Fibroblast of pulmonary artery (primary cell): ENCODE measurements around the gene ADAMTS8.
A peak's percentile ranks its signal among the peaks of the same experiment; 100 is the strongest.

ENCODE experiments used
- DNase-seq: peaks from one replicate; pipeline ENCODE4 v3.0.0-alpha.2; 2010; ENCODE audit warnings: low read depth
- H3K4me3 ChIP-seq: replicated peaks from 2 replicates; pipeline ENCODE4 v1.5.1; 2011; ENCODE audit warnings: low read depth, mild to moderate bottlenecking, control low read depth, low read length, moderate library complexity
- TF ChIP-seq, protein P1 (sequence below): IDR thresholded peaks from 2 replicates; pipeline ENCODE4 v1.5.1; 2011; ENCODE audit warnings: mild to moderate bottlenecking, control low read depth, low read length, inconsistent platforms; ENCODE audit errors: missing control alignments

Gene ADAMTS8

DNA sequence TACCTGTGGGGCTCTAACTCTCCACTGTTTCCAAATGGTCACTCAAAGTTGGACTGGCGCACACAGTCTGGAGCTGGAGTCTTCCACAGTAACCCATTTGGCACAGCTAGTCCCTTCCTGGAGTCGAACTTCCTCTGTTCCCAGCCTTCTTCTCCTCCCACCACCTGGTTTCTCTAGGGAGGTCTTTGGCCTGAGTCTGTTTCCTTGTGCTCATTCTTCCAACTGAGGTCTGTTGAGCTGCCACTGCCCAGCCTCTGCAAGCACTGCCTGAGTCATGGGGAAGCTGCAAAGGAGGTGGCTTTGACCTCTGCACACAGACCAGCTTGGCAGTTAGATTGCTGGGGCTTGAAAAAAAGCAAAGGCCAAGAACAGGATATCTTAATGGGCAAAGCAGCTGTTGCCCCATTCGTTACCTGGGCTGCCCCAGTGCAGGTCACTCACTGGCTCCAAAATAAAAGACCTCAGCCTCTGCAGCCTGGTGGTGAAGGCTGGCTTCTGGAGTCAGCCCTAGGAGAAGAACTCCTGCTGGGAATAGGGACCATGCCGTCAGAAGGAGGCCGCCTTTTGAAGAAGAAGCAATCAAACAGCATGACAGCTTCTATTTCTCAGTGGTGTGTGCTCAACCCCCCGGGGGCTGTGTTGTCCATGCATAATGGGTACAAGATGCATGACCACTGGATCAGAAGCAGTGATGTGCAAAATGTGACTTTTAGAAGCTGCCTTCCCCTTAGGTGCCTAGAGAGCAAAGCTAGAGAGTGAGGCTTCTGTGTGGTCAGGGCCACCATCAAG is 23.0 kb upstream of the ADAMTS8 start:
- peak overlapping the region; percentile 70 for H3K4me3 ChIP-seq
- peak; percentile 82 for DNase-seq
- TF ChIP-seq, protein P1, sequence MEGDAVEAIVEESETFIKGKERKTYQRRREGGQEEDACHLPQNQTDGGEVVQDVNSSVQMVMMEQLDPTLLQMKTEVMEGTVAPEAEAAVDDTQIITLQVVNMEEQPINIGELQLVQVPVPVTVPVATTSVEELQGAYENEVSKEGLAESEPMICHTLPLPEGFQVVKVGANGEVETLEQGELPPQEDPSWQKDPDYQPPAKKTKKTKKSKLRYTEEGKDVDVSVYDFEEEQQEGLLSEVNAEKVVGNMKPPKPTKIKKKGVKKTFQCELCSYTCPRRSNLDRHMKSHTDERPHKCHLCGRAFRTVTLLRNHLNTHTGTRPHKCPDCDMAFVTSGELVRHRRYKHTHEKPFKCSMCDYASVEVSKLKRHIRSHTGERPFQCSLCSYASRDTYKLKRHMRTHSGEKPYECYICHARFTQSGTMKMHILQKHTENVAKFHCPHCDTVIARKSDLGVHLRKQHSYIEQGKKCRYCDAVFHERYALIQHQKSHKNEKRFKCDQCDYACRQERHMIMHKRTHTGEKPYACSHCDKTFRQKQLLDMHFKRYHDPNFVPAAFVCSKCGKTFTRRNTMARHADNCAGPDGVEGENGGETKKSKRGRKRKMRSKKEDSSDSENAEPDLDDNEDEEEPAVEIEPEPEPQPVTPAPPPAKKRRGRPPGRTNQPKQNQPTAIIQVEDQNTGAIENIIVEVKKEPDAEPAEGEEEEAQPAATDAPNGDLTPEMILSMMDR: no peak

DNA sequence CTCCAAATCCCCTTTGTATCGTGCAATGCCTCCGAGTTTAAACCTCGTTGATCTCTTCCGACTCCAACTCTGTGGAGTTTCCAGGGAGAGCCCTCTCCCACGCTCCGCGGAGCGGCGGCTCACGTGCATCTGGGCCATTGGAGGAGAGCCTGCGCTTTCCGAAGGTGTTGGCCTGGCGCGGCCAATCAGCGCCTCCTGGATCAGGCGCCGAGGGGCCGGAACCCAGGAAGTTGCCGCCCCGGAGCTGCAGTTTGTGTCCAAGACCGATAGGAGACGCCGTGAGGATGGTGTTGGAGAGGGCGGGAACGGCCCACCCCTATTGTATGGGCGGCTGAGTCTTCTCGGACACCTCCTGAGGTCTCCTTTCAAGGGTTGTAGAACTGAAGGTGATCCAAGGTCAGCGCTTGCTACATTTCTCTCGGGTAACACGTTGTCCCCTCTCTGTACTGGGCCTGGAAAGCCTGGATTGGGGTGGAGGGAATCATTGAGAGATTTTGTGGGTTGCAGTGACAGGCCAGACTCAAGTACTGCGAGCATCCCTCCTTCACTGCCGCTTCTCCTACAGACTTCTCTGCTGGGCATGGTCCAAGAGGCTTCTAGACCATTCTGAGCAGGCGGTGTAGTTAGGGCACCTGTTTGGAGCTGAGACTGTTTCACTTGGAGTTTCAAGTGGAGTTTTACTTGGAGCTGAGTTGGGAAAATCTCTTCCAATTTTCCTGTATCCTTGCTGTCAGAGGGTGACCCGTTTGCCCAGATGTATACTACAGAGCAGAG is 21.8 kb upstream of the ADAMTS8 start:
- TF ChIP-seq, protein P1: peak; percentile 67
- peak overlapping the region; percentile 70 for H3K4me3 ChIP-seq
- peak; percentile 90 for DNase-seq

DNA sequence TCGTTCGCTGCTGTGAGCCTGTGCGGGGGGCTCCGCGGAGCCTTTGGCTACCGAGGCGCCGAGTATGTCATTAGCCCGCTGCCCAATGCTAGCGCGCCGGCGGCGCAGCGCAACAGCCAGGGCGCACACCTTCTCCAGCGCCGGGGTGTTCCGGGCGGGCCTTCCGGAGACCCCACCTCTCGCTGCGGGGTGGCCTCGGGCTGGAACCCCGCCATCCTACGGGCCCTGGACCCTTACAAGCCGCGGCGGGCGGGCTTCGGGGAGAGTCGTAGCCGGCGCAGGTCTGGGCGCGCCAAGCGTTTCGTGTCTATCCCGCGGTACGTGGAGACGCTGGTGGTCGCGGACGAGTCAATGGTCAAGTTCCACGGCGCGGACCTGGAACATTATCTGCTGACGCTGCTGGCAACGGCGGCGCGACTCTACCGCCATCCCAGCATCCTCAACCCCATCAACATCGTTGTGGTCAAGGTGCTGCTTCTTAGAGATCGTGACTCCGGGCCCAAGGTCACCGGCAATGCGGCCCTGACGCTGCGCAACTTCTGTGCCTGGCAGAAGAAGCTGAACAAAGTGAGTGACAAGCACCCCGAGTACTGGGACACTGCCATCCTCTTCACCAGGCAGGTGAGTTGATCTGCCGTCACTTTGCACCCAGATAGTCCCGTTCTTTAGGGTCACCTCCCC is 21.0 kb upstream of the ADAMTS8 start:
- peak overlapping the region; percentile 70 for H3K4me3 ChIP-seq
- DNase-seq: no peak
- TF ChIP-seq, protein P1: no peak

DNA sequence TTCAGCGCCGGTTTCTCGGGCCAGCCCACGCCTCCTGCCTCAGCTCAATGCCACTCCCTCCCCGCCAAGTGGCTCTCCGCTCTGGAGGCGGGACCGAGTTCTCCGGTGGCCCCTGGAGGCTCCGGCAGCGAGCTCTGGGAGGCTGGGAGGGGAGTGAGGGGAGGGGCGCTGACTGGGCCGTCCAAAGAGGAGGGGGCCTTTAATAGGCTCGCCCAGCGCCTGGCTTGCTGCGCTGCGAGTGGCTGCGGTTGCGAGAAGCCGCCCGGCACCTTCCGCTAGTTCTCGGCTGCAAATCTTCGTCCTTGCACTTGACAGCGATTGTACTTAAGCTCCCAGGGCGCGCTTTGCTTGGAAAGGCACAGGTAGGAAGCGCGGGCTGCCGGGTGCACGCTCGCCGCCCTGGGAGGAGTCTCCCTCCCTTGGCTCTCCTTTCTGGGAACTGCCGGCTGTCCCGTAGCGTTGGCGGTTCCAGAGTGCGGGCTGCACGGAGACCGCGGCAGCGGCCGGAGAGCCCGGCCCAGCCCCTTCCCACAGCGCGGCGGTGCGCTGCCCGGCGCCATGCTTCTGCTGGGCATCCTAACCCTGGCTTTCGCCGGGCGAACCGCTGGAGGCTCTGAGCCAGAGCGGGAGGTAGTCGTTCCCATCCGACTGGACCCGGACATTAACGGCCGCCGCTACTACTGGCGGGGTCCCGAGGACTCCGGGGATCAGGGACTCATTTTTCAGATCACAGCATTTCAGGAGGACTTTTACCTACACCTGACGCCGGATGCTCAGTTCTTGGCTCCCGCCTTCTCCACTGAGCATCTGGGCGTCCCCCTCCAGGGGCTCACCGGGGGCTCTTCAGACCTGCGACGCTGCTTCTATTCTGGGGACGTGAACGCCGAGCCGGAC is 20.3 kb upstream of the ADAMTS8 start, which contains the start of gene ADAMTS15:
Gene ADAMTS15 (plus strand): TSS at position 230 of the 894 bp plus-strand sequence. CDS start 329 bp downstream, at position 559.
- H3K4me3 ChIP-seq: peak within 1 kb of the TSS; percentile 70
- TF ChIP-seq, protein P1: no peak
- peak; percentile 90 for DNase-seq

DNA sequence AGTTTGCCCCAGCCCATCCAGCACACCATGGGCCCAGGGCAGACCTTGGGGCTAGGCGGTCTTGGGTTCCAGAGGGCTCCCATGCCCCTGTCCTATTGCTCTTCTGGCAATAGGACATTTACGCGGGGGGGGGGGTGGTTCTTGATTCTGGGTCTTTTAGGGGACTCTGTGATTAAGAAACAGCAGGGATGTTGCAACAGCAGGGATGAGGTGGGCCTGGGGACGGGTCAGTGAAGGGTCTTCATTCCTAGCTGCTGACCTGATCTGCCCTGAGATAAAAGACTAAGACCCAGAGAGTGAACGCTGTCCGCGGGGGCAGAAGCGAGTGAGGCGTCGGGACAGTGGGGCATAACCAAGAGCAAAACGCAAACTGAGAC is 19.6 kb upstream of the ADAMTS8 start:
- no peak for DNase-seq
- H3K4me3 ChIP-seq: peak overlapping the region; percentile 70
- TF ChIP-seq, protein P1: no peak

DNA sequence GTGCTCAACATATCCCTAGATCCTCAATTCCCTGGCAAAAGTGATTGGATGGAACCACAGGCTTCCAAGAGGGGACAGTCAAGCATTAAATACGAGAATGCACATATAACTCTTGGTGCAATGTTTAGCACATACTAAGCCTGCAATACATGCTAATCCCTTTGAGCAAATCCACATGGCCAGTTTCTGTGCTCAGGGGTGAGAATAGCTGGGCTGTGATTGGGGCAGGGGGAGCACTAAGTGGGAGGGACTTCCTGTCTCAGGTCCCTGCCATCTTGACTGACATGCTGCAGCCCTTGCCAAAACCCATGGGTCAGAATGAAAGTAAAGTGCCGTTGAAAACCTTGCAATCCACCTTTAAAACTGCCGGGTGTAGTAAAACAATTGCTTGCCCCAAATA is 17.4 kb upstream of the ADAMTS8 start:
- TF ChIP-seq, protein P1: no peak
- no peak for DNase-seq
- H3K4me3 ChIP-seq: no peak overlapping the region
